ENCODE results near the gene ZNF668.

ZNF668 gene

GRCh38 chr16:31084584-31085302 is 10.7 kb upstream of the ZNF668 start:
- Histone ChIP-seq H3K9me3 (ENCODE audit: control insufficient read depth in 1 of 2, low read length in 2 of 2) (no peaks in the 10 kb centered on the region), H3K4me3 (ENCODE audit: low read depth in 1 of 2, low read length in 2 of 2) (no peak overlapping the region), H3K27ac (ENCODE audit: low read length) (no peak overlapping the region)

GRCh38 chr16:31083981-31084380 is 9.9 kb upstream of the ZNF668 start:
- Histone ChIP-seq H3K4me1 (ENCODE audit: control insufficient read depth in 1 of 2, insufficient read depth in 2 of 2, low read length in 2 of 2) (peaks cover 0 to 10% of the 10 kb centered on the region in 2 donors), H3K9me3 (ENCODE audit: control insufficient read depth in 1 of 2, low read length in 2 of 2) (no peaks in the 10 kb centered on the region), H3K4me3 (ENCODE audit: low read depth in 1 of 2, low read length in 2 of 2) (no peak overlapping the region), H3K36me3 (ENCODE audit: control insufficient read depth in 1 of 2, insufficient read depth in 2 of 2, low read length in 2 of 2) (peaks cover 12 to 73% of the 10 kb centered on the region in 2 donors), H3K27me3 (ENCODE audit: low read depth, low read length) (no peaks in the 10 kb centered on the region), H3K27ac (ENCODE audit: low read length) (no peak overlapping the region)

More at GRCh38 chr16:31084584-31085302, 10.7 kb upstream of the ZNF668 start:
- Histone ChIP-seq H3K36me3 (ENCODE audit: control insufficient read depth in 1 of 2, insufficient read depth in 2 of 2, low read length in 2 of 2) (peaks cover 8 to 70% of the 10 kb centered on the region in 2 donors), H3K4me1 (ENCODE audit: control insufficient read depth in 1 of 2, insufficient read depth in 2 of 2, low read length in 2 of 2) (peaks cover 0 to 10% of the 10 kb centered on the region in 2 donors), H3K27me3 (ENCODE audit: low read depth, low read length) (no peaks in the 10 kb centered on the region)

- H3K36me3 ChIP-seq (ENCODE audit: control insufficient read depth in 1 of 2, insufficient read depth in 2 of 2, low read length in 2 of 2) = peaks cover 16 to 76% of the 10 kb centered on the region in 2 donors
Measured at GRCh38 chr16:31083556-31083955, 9.5 kb upstream of the ZNF668 start.

GRCh38 chr16:31083081-31083480 is 9.0 kb upstream of the ZNF668 start:
- H3K27me3 ChIP-seq (ENCODE audit: low read depth, low read length) = no peaks in the 10 kb centered on the region
- no peak overlapping the region for H3K4me3 ChIP-seq (ENCODE audit: low read depth in 1 of 2, low read length in 2 of 2)
- H3K4me1 ChIP-seq (ENCODE audit: control insufficient read depth in 1 of 2, insufficient read depth in 2 of 2, low read length in 2 of 2) = peaks cover 0 to 10% of the 10 kb centered on the region in 2 donors
- no peaks in the 10 kb centered on the region for H3K9me3 ChIP-seq (ENCODE audit: control insufficient read depth in 1 of 2, low read length in 2 of 2)
- no peak overlapping the region for H3K27ac ChIP-seq (ENCODE audit: low read length)
- peaks cover 19 to 81% of the 10 kb centered on the region in 2 donors for H3K36me3 ChIP-seq (ENCODE audit: control insufficient read depth in 1 of 2, insufficient read depth in 2 of 2, low read length in 2 of 2)

More at GRCh38 chr16:31083556-31083955, 9.5 kb upstream of the ZNF668 start:
- Histone ChIP-seq H3K4me3 (ENCODE audit: low read depth in 1 of 2, low read length in 2 of 2) (no peak overlapping the region), H3K27me3 (ENCODE audit: low read depth, low read length) (no peaks in the 10 kb centered on the region), H3K9me3 (ENCODE audit: control insufficient read depth in 1 of 2, low read length in 2 of 2) (no peaks in the 10 kb centered on the region), H3K27ac (ENCODE audit: low read length) (no peak overlapping the region), H3K4me1 (ENCODE audit: control insufficient read depth in 1 of 2, insufficient read depth in 2 of 2, low read length in 2 of 2) (peaks cover 0 to 10% of the 10 kb centered on the region in 2 donors)

- Histone ChIP-seq H3K4me3 (ENCODE audit: low read depth in 1 of 2, low read length in 2 of 2) (no peak overlapping the region), H3K27ac (ENCODE audit: low read length) (no peak overlapping the region), H3K36me3 (ENCODE audit: control insufficient read depth in 1 of 2, insufficient read depth in 2 of 2, low read length in 2 of 2) (peaks cover 21 to 85% of the 10 kb centered on the region in 2 donors)
Measured at GRCh38 chr16:31082368-31083045, 8.5 kb upstream of the ZNF668 start.

GRCh38 chr16:31081428-31082351 is 7.7 kb upstream of the ZNF668 start:
- H3K27ac ChIP-seq (ENCODE audit: low read length) = no peak overlapping the region
- H3K4me1 ChIP-seq (ENCODE audit: control insufficient read depth in 1 of 2, insufficient read depth in 2 of 2, low read length in 2 of 2) = peaks cover 0 to 10% of the 10 kb centered on the region in 2 donors
- H3K27me3 ChIP-seq (ENCODE audit: low read depth, low read length) = no peaks in the 10 kb centered on the region
- peaks cover 29 to 85% of the 10 kb centered on the region in 2 donors for H3K36me3 ChIP-seq (ENCODE audit: control insufficient read depth in 1 of 2, insufficient read depth in 2 of 2, low read length in 2 of 2)
- no peaks in the 10 kb centered on the region for H3K9me3 ChIP-seq (ENCODE audit: control insufficient read depth in 1 of 2, low read length in 2 of 2)
- H3K4me3 ChIP-seq (ENCODE audit: low read depth in 1 of 2, low read length in 2 of 2) = no peak overlapping the region

More at GRCh38 chr16:31082368-31083045, 8.5 kb upstream of the ZNF668 start:
- Histone ChIP-seq H3K9me3 (ENCODE audit: control insufficient read depth in 1 of 2, low read length in 2 of 2) (no peaks in the 10 kb centered on the region), H3K4me1 (ENCODE audit: control insufficient read depth in 1 of 2, insufficient read depth in 2 of 2, low read length in 2 of 2) (peaks cover 0 to 10% of the 10 kb centered on the region in 2 donors), H3K27me3 (ENCODE audit: low read depth, low read length) (no peaks in the 10 kb centered on the region)

- H3K36me3 ChIP-seq (ENCODE audit: control insufficient read depth in 1 of 2, insufficient read depth in 2 of 2, low read length in 2 of 2) = peaks cover 30 to 86% of the 10 kb centered on the region in 2 donors
- H3K4me1 ChIP-seq (ENCODE audit: control insufficient read depth in 1 of 2, insufficient read depth in 2 of 2, low read length in 2 of 2) = peaks cover under 1 to 15% of the 10 kb centered on the region in 2 donors
- no peak overlapping the region for H3K4me3 ChIP-seq (ENCODE audit: low read depth in 1 of 2, low read length in 2 of 2)
- no peaks in the 10 kb centered on the region for H3K27me3 ChIP-seq (ENCODE audit: low read depth, low read length)
- no peaks in the 10 kb centered on the region for H3K9me3 ChIP-seq (ENCODE audit: control insufficient read depth in 1 of 2, low read length in 2 of 2)
- H3K27ac ChIP-seq (ENCODE audit: low read length) = no peak overlapping the region
Measured at GRCh38 chr16:31080756-31081419, 6.8 kb upstream of the ZNF668 start.

- Histone ChIP-seq H3K4me3 (ENCODE audit: low read depth in 1 of 2, low read length in 2 of 2) (no peak overlapping the region), H3K27me3 (ENCODE audit: low read depth, low read length) (no peaks in the 10 kb centered on the region), H3K9me3 (ENCODE audit: control insufficient read depth in 1 of 2, low read length in 2 of 2) (no peaks in the 10 kb centered on the region), H3K36me3 (ENCODE audit: control insufficient read depth in 1 of 2, insufficient read depth in 2 of 2, low read length in 2 of 2) (peaks cover 30 to 79% of the 10 kb centered on the region in 2 donors), H3K27ac (ENCODE audit: low read length) (no peak overlapping the region), H3K4me1 (ENCODE audit: control insufficient read depth in 1 of 2, insufficient read depth in 2 of 2, low read length in 2 of 2) (peaks cover 4 to 22% of the 10 kb centered on the region in 2 donors)
Measured at GRCh38 chr16:31080035-31080629, 6.1 kb upstream of the ZNF668 start.

GRCh38 chr16:31079342-31079944 is 5.4 kb upstream of the ZNF668 start:
- no peak overlapping the region for H3K27ac ChIP-seq (ENCODE audit: low read length)
- H3K36me3 ChIP-seq (ENCODE audit: control insufficient read depth in 1 of 2, insufficient read depth in 2 of 2, low read length in 2 of 2) = peaks cover 30 to 73% of the 10 kb centered on the region in 2 donors
- no peaks in the 10 kb centered on the region for H3K9me3 ChIP-seq (ENCODE audit: control insufficient read depth in 1 of 2, low read length in 2 of 2)
- H3K27me3 ChIP-seq (ENCODE audit: low read depth, low read length) = no peaks in the 10 kb centered on the region
- H3K4me1 ChIP-seq (ENCODE audit: control insufficient read depth in 1 of 2, insufficient read depth in 2 of 2, low read length in 2 of 2) = peaks cover 4 to 29% of the 10 kb centered on the region in 2 donors
- no peak overlapping the region for H3K4me3 ChIP-seq (ENCODE audit: low read depth in 1 of 2, low read length in 2 of 2)
